ENCODE data around the gene STK4. TPM values are rescaled to one million over a fixed set of nuclear protein-coding genes. Genes with fewer than 3 reads are reported as not detected.

Gene STK4
- total RNA-seq, 1 experiment from 2014 or later, result 43.0 TPM

DNA sequence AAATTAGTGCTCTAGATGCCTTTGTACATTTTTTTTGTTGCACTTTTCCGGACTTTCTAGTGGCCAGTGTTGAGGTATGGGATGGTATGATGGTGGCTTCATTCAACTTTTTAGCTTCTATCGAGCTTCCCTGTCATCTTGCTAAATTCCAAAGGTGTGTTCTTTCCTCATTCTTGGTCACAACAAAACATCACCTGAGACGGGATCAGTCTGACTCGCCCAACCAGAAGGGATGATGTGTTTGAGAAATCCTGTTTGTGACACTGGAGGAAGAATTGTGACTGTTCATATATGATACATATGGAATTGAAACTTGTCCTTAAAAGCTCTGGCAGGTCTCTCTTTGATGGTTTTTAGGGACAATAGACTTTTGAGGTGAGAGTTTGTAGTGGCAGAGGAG, 100.8 kb downstream of the STK4 start:
- Histone ChIP-seq H3K79me2 (ENCODE audit: insufficient read depth, low read length) (no peaks in the 10 kb centered on the region; the same call in 1 of the 2 replicates), H3K9ac (ENCODE audit: extremely low read depth, insufficient read length, low read length) (no peak overlapping the region), H3K27ac (ENCODE audit: insufficient read length, low read depth, low read length) (no peak overlapping the region), H3K79me1 (ENCODE audit: insufficient read depth, low read depth, low read length, poor library complexity, severe bottlenecking) (peaks cover 3% of the 10 kb centered on the region), H4K20me1 (ENCODE audit: control insufficient read depth, insufficient read depth, insufficient read length) (no peaks in the 10 kb centered on the region), H2BK120ac (ENCODE audit: low read depth, low read length, poor library complexity, severe bottlenecking) (no peak overlapping the region), H3K23me2 (ENCODE audit: insufficient read length, low read depth, low read length, poor library complexity, severe bottlenecking) (no peaks in the 10 kb centered on the region), H4K8ac (replicated peaks; ENCODE audit: insufficient read length, low read depth, low read length) (no peak overlapping the region), H3T11ph (ENCODE audit: low read length) (no peak overlapping the region), H2BK20ac (ENCODE audit: low read depth, low read length, poor library complexity, severe bottlenecking) (no peak overlapping the region), H3K27me3 (ENCODE audit: insufficient read depth, low read length) (no peaks in the 10 kb centered on the region), H3K18ac (ENCODE audit: insufficient read length, low read depth, low read length) (no peak overlapping the region), H3K4me2 (ENCODE audit: insufficient read depth, insufficient read length, low read length) (no peak overlapping the region), H3K56ac (ENCODE audit: insufficient read length, low read depth, low read length) (no peak overlapping the region), H2AFZ (ENCODE audit: low read length) (no peak overlapping the region), H4K91ac (ENCODE audit: insufficient read length, low read depth, low read length) (no peak overlapping the region), H4K5ac (ENCODE audit: insufficient read length, low read depth, low read length) (no peak overlapping the region), H2BK5ac (ENCODE audit: insufficient read length, low read length) (no peak overlapping the region), H3K23ac (ENCODE audit: insufficient read length, low read depth, low read length) (no peak overlapping the region), H3K9me3 (ENCODE audit: control insufficient read depth, low read depth, low read length) (no peaks in the 10 kb centered on the region), H2AK5ac (ENCODE audit: insufficient read length, low read length) (no peak overlapping the region), H3K4me1 (ENCODE audit: insufficient read depth, low read length) (no peaks in the 10 kb centered on the region), H2BK15ac (ENCODE audit: low read depth, low read length) (no peak overlapping the region), H3K14ac (ENCODE audit: insufficient read depth, low read length) (no peak overlapping the region), H2BK12ac (ENCODE audit: insufficient read length, low read depth, low read length) (no peak overlapping the region), H3K4ac (ENCODE audit: low read depth, low read length) (no peak overlapping the region)
- H3K36me3 Mint-ChIP-seq (ENCODE audit: insufficient read depth in 1 of 3, low read depth in 3 of 3), result peaks cover 7 to 10% (median 9%) of the 10 kb centered on the region in 3 experiments; a peak in 6 of 7 replicates
- H3K27ac Mint-ChIP-seq, result peak overlapping the region in 2 of 3 experiments; percentile 8 to 40; a peak in 1 of 7 replicates
- TF ChIP-seq, protein P1, sequence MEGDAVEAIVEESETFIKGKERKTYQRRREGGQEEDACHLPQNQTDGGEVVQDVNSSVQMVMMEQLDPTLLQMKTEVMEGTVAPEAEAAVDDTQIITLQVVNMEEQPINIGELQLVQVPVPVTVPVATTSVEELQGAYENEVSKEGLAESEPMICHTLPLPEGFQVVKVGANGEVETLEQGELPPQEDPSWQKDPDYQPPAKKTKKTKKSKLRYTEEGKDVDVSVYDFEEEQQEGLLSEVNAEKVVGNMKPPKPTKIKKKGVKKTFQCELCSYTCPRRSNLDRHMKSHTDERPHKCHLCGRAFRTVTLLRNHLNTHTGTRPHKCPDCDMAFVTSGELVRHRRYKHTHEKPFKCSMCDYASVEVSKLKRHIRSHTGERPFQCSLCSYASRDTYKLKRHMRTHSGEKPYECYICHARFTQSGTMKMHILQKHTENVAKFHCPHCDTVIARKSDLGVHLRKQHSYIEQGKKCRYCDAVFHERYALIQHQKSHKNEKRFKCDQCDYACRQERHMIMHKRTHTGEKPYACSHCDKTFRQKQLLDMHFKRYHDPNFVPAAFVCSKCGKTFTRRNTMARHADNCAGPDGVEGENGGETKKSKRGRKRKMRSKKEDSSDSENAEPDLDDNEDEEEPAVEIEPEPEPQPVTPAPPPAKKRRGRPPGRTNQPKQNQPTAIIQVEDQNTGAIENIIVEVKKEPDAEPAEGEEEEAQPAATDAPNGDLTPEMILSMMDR (conservative IDR thresholded peaks at IDR 0.05), result no peak
- H3K4me3 Mint-ChIP-seq, result no peak overlapping the region
- no peaks in the 10 kb centered on the region for H3K27me3 Mint-ChIP-seq (ENCODE audit: low read depth)
- no CpG with 5 or more reads among the region's 4 CpGs for WGBS (ENCODE audit: extremely low coverage, insufficient read length, low lambda C conversion rate)
- H3K9me3 Mint-ChIP-seq, result no peaks in the 10 kb centered on the region; a peak in 1 of 5 replicates
- DNase-seq, result no peak
- H3K4me1 Mint-ChIP-seq, result peaks cover 3% of the 10 kb centered on the region in 2 experiments; a peak in 3 of 4 replicates

All from H9 (cell line).